HEK293 (cell line): ENCODE measurements around the gene ACSL4.

Experiments used
- ATF2 ChIP-seq: fragments of 450-650 bp; formaldehyde crosslinking; IDR thresholded peaks from 2 replicates; pipeline ENCODE4 v1.5.1; 2016; ENCODE audit warnings: missing biosample characterization, missing genetic modification characterization, low read depth
- CTCF ChIP-seq: fragments of 450-650 bp; formaldehyde crosslinking; IDR thresholded peaks from 2 replicates; pipeline ENCODE4 v1.5.1; 2016; ENCODE audit warnings: missing biosample characterization, missing genetic modification characterization
- OVOL3 ChIP-seq: fragments of 450-650 bp; formaldehyde crosslinking; IDR thresholded peaks from 2 replicates; pipeline ENCODE4 v1.5.1; 2016; ENCODE audit warnings: missing biosample characterization, missing genetic modification characterization
- ZEB2 ChIP-seq: fragments of 450-650 bp; formaldehyde crosslinking; IDR thresholded peaks from 2 replicates; pipeline ENCODE4 v1.5.1; 2016; ENCODE audit warnings: missing biosample characterization, missing genetic modification characterization
- ZFP41 ChIP-seq: fragments of 450-650 bp; formaldehyde crosslinking; IDR thresholded peaks from 2 replicates; pipeline ENCODE4 v1.5.1; 2016; ENCODE audit warnings: missing biosample characterization, missing genetic modification characterization, borderline replicate concordance
- ZNF121 ChIP-seq: fragments of 450-650 bp; formaldehyde crosslinking; IDR thresholded peaks from 2 replicates; pipeline ENCODE4 v1.5.1; 2016; ENCODE audit warnings: missing biosample characterization, missing genetic modification characterization
- ZNF335 ChIP-seq: fragments of 450-650 bp; formaldehyde crosslinking; conservative IDR thresholded peaks from 2 replicates; pipeline ENCODE4 v1.5.1; 2016; ENCODE audit warnings: missing biosample characterization, missing genetic modification characterization
- ZNF416 ChIP-seq: fragments of 450-650 bp; formaldehyde crosslinking; IDR thresholded peaks from 2 replicates; pipeline ENCODE4 v1.5.1; 2016; ENCODE audit warnings: missing biosample characterization, missing genetic modification characterization

GRCh38 chrX:109624641-109625616, 108.1 kb downstream of the ACSL4 start, which contains the start of gene KCNE5:
- TF ChIP-seq CTCF (tag by site-specific recombination): no peak
- no peak for TF ChIP-seq ATF2 (tag by site-specific recombination)
- no peak for TF ChIP-seq ZEB2 (tag by site-specific recombination)
- no peak for TF ChIP-seq ZNF335 (tag by site-specific recombination)
- TF ChIP-seq OVOL3 (tag by site-specific recombination): no peak
- TF ChIP-seq ZNF416 (tag by site-specific recombination): no peak
- no peak for TF ChIP-seq ZFP41
- TF ChIP-seq ZNF121 (tag by site-specific recombination): no peak
